ENCODE measurements around the gene SMYD3. TPM values are rescaled to one million over a fixed set of nuclear protein-coding genes. Genes with fewer than 3 reads are reported as not detected.

Gene SMYD3
- total RNA-seq, 1 donor from 2014 or later: 29.3 TPM

- Mint-ChIP-seq H3K9me3 (ENCODE audit: low read depth) (no peaks in the 10 kb centered on the region), H3K27me3 (ENCODE audit: low read depth) (no peaks in the 10 kb centered on the region), H3K4me3 (ENCODE audit: unreplicated experiment) (no peak overlapping the region), H3K36me3 (ENCODE audit: low read depth) (peaks cover 2% of the 10 kb centered on the region), H3K27ac (ENCODE audit: unreplicated experiment) (no peak overlapping the region), H3K4me1 (ENCODE audit: low read depth) (peaks cover 15% of the 10 kb centered on the region)
- no peak for DNase-seq (ENCODE audit: low spot score)
- TF ChIP-seq CTCF (IDR thresholded peaks at IDR 0.05): no peak
These were observed 702.4 kb downstream of the SMYD3 start for GRCh38 chr1:245804696-245805095.

- H3K9me3 Mint-ChIP-seq (ENCODE audit: low read depth): no peaks in the 10 kb centered on the region
These were observed 703.4 kb downstream of the SMYD3 start for GRCh38 chr1:245803666-245804037.

GRCh38 chr1:245802941-245803665, 704.0 kb downstream of the SMYD3 start:
- peaks cover 2% of the 10 kb centered on the region for H3K36me3 Mint-ChIP-seq (ENCODE audit: low read depth)
- no peaks in the 10 kb centered on the region for H3K9me3 Mint-ChIP-seq (ENCODE audit: low read depth)
- TF ChIP-seq CTCF (IDR thresholded peaks at IDR 0.05): no peak
- no peak overlapping the region for H3K27ac Mint-ChIP-seq (ENCODE audit: unreplicated experiment)
- H3K27me3 Mint-ChIP-seq (ENCODE audit: low read depth): no peaks in the 10 kb centered on the region
- DNase-seq (ENCODE audit: low spot score): no peak
- peaks cover 24% of the 10 kb centered on the region for H3K4me1 Mint-ChIP-seq (ENCODE audit: low read depth)
- no peak overlapping the region for H3K4me3 Mint-ChIP-seq (ENCODE audit: unreplicated experiment)

More at GRCh38 chr1:245803666-245804037, 703.4 kb downstream of the SMYD3 start:
- Mint-ChIP-seq H3K4me1 (ENCODE audit: low read depth) (peaks cover 18% of the 10 kb centered on the region), H3K27ac (ENCODE audit: unreplicated experiment) (no peak overlapping the region), H3K4me3 (ENCODE audit: unreplicated experiment) (no peak overlapping the region), H3K36me3 (ENCODE audit: low read depth) (peaks cover 2% of the 10 kb centered on the region), H3K27me3 (ENCODE audit: low read depth) (no peaks in the 10 kb centered on the region)
- no peak for TF ChIP-seq CTCF (IDR thresholded peaks at IDR 0.05)
- no peak for DNase-seq (ENCODE audit: low spot score)

GRCh38 chr1:245800901-245801605, 706.0 kb downstream of the SMYD3 start:
- peaks cover 4% of the 10 kb centered on the region for H3K36me3 Mint-ChIP-seq (ENCODE audit: low read depth)
- no peaks in the 10 kb centered on the region for H3K27me3 Mint-ChIP-seq (ENCODE audit: low read depth)
- H3K27ac Mint-ChIP-seq (ENCODE audit: unreplicated experiment): no peak overlapping the region
- DNase-seq (ENCODE audit: low spot score): no peak
- no peak for TF ChIP-seq CTCF (IDR thresholded peaks at IDR 0.05)
- no peaks in the 10 kb centered on the region for H3K9me3 Mint-ChIP-seq (ENCODE audit: low read depth)
- H3K4me1 Mint-ChIP-seq (ENCODE audit: low read depth): peaks cover 36% of the 10 kb centered on the region
- H3K4me3 Mint-ChIP-seq (ENCODE audit: unreplicated experiment): no peak overlapping the region

GRCh38 chr1:245798349-245798711, 708.7 kb downstream of the SMYD3 start:
- Mint-ChIP-seq H3K4me1 (ENCODE audit: low read depth) (peaks cover 43% of the 10 kb centered on the region), H3K27ac (ENCODE audit: unreplicated experiment) (peak overlapping the region; percentile 89), H3K36me3 (ENCODE audit: low read depth) (peaks cover 6% of the 10 kb centered on the region), H3K9me3 (ENCODE audit: low read depth) (no peaks in the 10 kb centered on the region), H3K4me3 (ENCODE audit: unreplicated experiment) (no peak overlapping the region), H3K27me3 (ENCODE audit: low read depth) (no peaks in the 10 kb centered on the region)
- DNase-seq (ENCODE audit: low spot score): no peak
- no peak for TF ChIP-seq CTCF (IDR thresholded peaks at IDR 0.05)
